Keratinocyte (primary cell): ENCODE results near the gene ARL15.

Source experiments
- CTCF ChIP-seq, 3 experiments: IDR thresholded peaks in 1 of 3; conservative IDR thresholded peaks in 1 of 3; optimal IDR thresholded peaks in 1 of 3; 2 replicates in 2 of 3; 3 replicates in 1 of 3; pipeline versions ENCODE3 to v1.5.1; 2011; ENCODE audit warnings: low read length in 3 of 3, mild to moderate bottlenecking in 3 of 3, moderate library complexity in 2 of 3, control low read depth in 1 of 3, inconsistent platforms in 1 of 3; ENCODE audit not compliant: insufficient read depth in 2 of 3; ENCODE audit errors: extremely low read depth in 1 of 3
- EZH2 ChIP-seq: IDR thresholded peaks from one replicate; pipeline ENCODE4 v1.6.1; 2012; ENCODE audit warnings: inconsistent platforms, mild to moderate bottlenecking, low read length, moderate library complexity

DNA sequence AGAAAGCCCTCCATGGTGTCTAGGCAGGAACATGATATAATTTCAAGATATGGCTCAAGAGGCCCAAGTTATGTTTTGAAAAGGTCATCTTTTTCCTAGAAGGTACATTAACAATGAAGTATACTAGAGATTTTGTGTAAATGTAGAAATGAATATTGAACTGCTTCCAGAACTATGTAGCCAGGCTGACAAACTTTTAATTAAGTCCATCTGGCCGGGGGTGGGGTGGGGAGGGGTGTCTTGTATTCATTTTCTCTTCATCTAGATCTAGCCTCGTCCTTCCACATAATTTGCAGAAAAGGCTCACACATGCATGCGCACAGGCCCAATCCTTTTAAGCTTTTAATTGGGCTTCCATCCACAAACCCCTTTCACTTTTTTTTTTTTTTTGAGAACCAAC lies 323.3 kb downstream of the ARL15 start:
- TF ChIP-seq CTCF (optimal IDR thresholded peaks at IDR 0.05 in 1 of 3, IDR thresholded peaks at IDR 0.05 in 1 of 3, conservative IDR thresholded peaks at IDR 0.05 in 1 of 3; ENCODE audit: extremely low read depth in 1 of 3, insufficient read depth in 2 of 3, low read length in 3 of 3) (no peak), EZH2 (no peak)
